ENCODE results near the gene KDM4F. TPM values are rescaled to one million over a fixed set of nuclear protein-coding genes. Genes with fewer than 3 reads are reported as not detected.

Gene KDM4F
- total and polyA plus RNA-seq, 2 of the 8 experiments (the other 6 are each of a cell fraction or from before 2014, with no cell fraction given): not detected

GRCh38 chr11:95066716-95067038 is 17.5 kb downstream of the KDM4F start, which contains the start of gene SRSF8 (continued):
- TF ChIP-seq, protein P1, sequence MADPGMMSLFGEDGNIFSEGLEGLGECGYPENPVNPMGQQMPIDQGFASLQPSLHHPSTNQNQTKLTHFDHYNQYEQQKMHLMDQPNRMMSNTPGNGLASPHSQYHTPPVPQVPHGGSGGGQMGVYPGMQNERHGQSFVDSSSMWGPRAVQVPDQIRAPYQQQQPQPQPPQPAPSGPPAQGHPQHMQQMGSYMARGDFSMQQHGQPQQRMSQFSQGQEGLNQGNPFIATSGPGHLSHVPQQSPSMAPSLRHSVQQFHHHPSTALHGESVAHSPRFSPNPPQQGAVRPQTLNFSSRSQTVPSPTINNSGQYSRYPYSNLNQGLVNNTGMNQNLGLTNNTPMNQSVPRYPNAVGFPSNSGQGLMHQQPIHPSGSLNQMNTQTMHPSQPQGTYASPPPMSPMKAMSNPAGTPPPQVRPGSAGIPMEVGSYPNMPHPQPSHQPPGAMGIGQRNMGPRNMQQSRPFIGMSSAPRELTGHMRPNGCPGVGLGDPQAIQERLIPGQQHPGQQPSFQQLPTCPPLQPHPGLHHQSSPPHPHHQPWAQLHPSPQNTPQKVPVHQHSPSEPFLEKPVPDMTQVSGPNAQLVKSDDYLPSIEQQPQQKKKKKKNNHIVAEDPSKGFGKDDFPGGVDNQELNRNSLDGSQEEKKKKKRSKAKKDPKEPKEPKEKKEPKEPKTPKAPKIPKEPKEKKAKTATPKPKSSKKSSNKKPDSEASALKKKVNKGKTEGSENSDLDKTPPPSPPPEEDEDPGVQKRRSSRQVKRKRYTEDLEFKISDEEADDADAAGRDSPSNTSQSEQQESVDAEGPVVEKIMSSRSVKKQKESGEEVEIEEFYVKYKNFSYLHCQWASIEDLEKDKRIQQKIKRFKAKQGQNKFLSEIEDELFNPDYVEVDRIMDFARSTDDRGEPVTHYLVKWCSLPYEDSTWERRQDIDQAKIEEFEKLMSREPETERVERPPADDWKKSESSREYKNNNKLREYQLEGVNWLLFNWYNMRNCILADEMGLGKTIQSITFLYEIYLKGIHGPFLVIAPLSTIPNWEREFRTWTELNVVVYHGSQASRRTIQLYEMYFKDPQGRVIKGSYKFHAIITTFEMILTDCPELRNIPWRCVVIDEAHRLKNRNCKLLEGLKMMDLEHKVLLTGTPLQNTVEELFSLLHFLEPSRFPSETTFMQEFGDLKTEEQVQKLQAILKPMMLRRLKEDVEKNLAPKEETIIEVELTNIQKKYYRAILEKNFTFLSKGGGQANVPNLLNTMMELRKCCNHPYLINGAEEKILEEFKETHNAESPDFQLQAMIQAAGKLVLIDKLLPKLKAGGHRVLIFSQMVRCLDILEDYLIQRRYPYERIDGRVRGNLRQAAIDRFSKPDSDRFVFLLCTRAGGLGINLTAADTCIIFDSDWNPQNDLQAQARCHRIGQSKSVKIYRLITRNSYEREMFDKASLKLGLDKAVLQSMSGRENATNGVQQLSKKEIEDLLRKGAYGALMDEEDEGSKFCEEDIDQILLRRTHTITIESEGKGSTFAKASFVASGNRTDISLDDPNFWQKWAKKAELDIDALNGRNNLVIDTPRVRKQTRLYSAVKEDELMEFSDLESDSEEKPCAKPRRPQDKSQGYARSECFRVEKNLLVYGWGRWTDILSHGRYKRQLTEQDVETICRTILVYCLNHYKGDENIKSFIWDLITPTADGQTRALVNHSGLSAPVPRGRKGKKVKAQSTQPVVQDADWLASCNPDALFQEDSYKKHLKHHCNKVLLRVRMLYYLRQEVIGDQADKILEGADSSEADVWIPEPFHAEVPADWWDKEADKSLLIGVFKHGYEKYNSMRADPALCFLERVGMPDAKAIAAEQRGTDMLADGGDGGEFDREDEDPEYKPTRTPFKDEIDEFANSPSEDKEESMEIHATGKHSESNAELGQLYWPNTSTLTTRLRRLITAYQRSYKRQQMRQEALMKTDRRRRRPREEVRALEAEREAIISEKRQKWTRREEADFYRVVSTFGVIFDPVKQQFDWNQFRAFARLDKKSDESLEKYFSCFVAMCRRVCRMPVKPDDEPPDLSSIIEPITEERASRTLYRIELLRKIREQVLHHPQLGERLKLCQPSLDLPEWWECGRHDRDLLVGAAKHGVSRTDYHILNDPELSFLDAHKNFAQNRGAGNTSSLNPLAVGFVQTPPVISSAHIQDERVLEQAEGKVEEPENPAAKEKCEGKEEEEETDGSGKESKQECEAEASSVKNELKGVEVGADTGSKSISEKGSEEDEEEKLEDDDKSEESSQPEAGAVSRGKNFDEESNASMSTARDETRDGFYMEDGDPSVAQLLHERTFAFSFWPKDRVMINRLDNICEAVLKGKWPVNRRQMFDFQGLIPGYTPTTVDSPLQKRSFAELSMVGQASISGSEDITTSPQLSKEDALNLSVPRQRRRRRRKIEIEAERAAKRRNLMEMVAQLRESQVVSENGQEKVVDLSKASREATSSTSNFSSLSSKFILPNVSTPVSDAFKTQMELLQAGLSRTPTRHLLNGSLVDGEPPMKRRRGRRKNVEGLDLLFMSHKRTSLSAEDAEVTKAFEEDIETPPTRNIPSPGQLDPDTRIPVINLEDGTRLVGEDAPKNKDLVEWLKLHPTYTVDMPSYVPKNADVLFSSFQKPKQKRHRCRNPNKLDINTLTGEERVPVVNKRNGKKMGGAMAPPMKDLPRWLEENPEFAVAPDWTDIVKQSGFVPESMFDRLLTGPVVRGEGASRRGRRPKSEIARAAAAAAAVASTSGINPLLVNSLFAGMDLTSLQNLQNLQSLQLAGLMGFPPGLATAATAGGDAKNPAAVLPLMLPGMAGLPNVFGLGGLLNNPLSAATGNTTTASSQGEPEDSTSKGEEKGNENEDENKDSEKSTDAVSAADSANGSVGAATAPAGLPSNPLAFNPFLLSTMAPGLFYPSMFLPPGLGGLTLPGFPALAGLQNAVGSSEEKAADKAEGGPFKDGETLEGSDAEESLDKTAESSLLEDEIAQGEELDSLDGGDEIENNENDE (IDR thresholded peaks at IDR 0.05; ENCODE audit: insufficient replicate concordance, low read length): no peak
- no peak for TF ChIP-seq HDAC6 (IDR thresholded peaks at IDR 0.05; ENCODE audit: low read depth, low read length)
- no peak for TF ChIP-seq SAP30 (IDR thresholded peaks at IDR 0.05; ENCODE audit: insufficient read depth, insufficient replicate concordance, low read length)
- TF ChIP-seq SP1 (IDR thresholded peaks at IDR 0.05; ENCODE audit: low read depth, low read length): no peak
- no peak for TF ChIP-seq GTF2F1 (IDR thresholded peaks at IDR 0.05; ENCODE audit: borderline replicate concordance, low read depth, low read length)
- TF ChIP-seq SP4 (IDR thresholded peaks at IDR 0.05; ENCODE audit: low read length): no peak
- TF ChIP-seq KDM5A (IDR thresholded peaks at IDR 0.05; ENCODE audit: low read length): no peak
- TF ChIP-seq ATF3 (IDR thresholded peaks at IDR 0.05; ENCODE audit: insufficient read depth, low read depth, low read length): no peak
- TF ChIP-seq TCF12 (IDR thresholded peaks at IDR 0.05; ENCODE audit: low read depth, low read length): no peak
- TF ChIP-seq SIX5 (IDR thresholded peaks at IDR 0.05; ENCODE audit: low read depth, low read length): no peak
- TF ChIP-seq, protein P2, sequence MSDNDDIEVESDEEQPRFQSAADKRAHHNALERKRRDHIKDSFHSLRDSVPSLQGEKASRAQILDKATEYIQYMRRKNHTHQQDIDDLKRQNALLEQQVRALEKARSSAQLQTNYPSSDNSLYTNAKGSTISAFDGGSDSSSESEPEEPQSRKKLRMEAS (IDR thresholded peaks at IDR 0.05): no peak
